Natural killer cell (primary cell): ENCODE results near the gene RPRD1B. TPM values are rescaled to one million over a fixed set of nuclear protein-coding genes. Genes with fewer than 3 reads are reported as not detected.

Source experiments
- ATAC-seq, 3 donors: fragments of 150-1000 bp in 2 of 3; fragments of 200-7000 bp in 1 of 3; cut with Tn5 transposase; 1 replicate in 1 of 3; 2 replicates in 2 of 3; pipeline ENCODE4 v1.10.0; 2021; ENCODE audit warnings: mild to moderate bottlenecking in 2 of 3, moderate library complexity in 2 of 3
- DNase-seq, 2 donors: peaks; one replicate each; pipeline versions ENCODE4 v3.0.0 to v3.0.0-alpha.2; 2013 to 2021; ENCODE audit warnings: mixed read lengths in 1 of 2
- H3K27ac ChIP-seq: one replicate; pipeline ENCODE4 v1.5.1; 2013; ENCODE audit warnings: mild to moderate bottlenecking, low read length
- H3K27me3 ChIP-seq: one replicate; pipeline ENCODE4 v1.6.1; 2013; ENCODE audit warnings: low read length; ENCODE audit not compliant: control insufficient read depth, insufficient read depth
- H3K36me3 ChIP-seq: one replicate; pipeline ENCODE4 v1.6.1; 2013; ENCODE audit warnings: low read length; ENCODE audit not compliant: control insufficient read depth, insufficient read depth
- H3K4me1 ChIP-seq: one replicate; pipeline ENCODE4 v1.6.1; 2013; ENCODE audit warnings: low read length; ENCODE audit not compliant: control insufficient read depth, insufficient read depth
- H3K4me3 ChIP-seq: one replicate; pipeline ENCODE4 v1.5.1; 2013; ENCODE audit warnings: low read length
- H3K9me3 ChIP-seq: one replicate; pipeline ENCODE4 v1.6.1; 2013; ENCODE audit warnings: low read length; ENCODE audit not compliant: control insufficient read depth, insufficient read depth
- H3K27ac Mint-ChIP-seq, 2 donors: one replicate each; pipeline ENCODE4 v1.8.0; 2022; ENCODE audit warnings: mild to moderate bottlenecking in 2 of 2, mixed read lengths in 2 of 2, moderate library complexity in 1 of 2
- H3K27me3 Mint-ChIP-seq, 2 donors: one replicate each; pipeline ENCODE4 v1.8.0; 2022; ENCODE audit warnings: low read depth in 2 of 2, mixed read lengths in 2 of 2
- H3K36me3 Mint-ChIP-seq: one replicate; pipeline ENCODE4 v1.8.0; 2022; ENCODE audit warnings: mixed read lengths
- H3K4me1 Mint-ChIP-seq, 2 donors: one replicate each; pipeline ENCODE4 v1.8.0; 2022; ENCODE audit warnings: mixed read lengths in 2 of 2
- H3K4me3 Mint-ChIP-seq: one replicate; pipeline ENCODE4 v1.8.0; 2022; ENCODE audit warnings: mild to moderate bottlenecking, moderate library complexity, mixed read lengths
- H3K9me3 Mint-ChIP-seq, 2 donors: one replicate each; pipeline ENCODE4 v1.8.0; 2022; ENCODE audit warnings: mixed read lengths in 2 of 2
- CTCF ChIP-seq: fragments of 200-600 bp; IDR thresholded peaks from one replicate; pipeline ENCODE4 v1.8.0; 2022; ENCODE audit warnings: antibody characterized with exemption
- WGBS: methylation state at CpG from one replicate; pipeline ENCODE4 v1.1.7; 2013; ENCODE audit warnings: missing lambda C conversion rate; ENCODE audit not compliant: insufficient coverage; 5-methylcytosine and 5-hydroxymethylcytosine counted together
- intact Hi-C: fragments of 100-400 bp; cut with micrococcal nuclease; formaldehyde crosslinking; loops from one replicate; pipeline ENCODE4 v1.14.2; 2022
- total RNA-seq, 4 donors: library from RNA; stranded (reverse); fragments of 120-200 nt in 1 of 4; gene quantifications; one replicate each; pipeline versions ENCODE4 v1.2.3 to v1.2.4, GENCODE V29; 2013 to 2022

The RPRD1B gene
- total RNA-seq, 3 donors from 2014 or later (not counting 1 experiment from before 2014, with no cell fraction given), result 75.8 to 87.3 (median 77.6) TPM

GRCh38 chr20:38011696-38012095, 21.9 kb upstream of the RPRD1B start:
- Mint-ChIP-seq H3K4me3 (no peak overlapping the region), H3K9me3 (no peaks in the 10 kb centered on the region), H3K36me3 (peaks cover 21% of the 10 kb centered on the region), H3K27ac (no peak overlapping the region), H3K27me3 (no peaks in the 10 kb centered on the region), H3K4me1 (peaks cover 7 to 9% of the 10 kb centered on the region in 2 donors)
- Histone ChIP-seq H3K27me3 (no peaks in the 10 kb centered on the region), H3K4me1 (no peaks in the 10 kb centered on the region), H3K4me3 (no peak overlapping the region), H3K9me3 (no peaks in the 10 kb centered on the region), H3K36me3 (peaks cover 47% of the 10 kb centered on the region), H3K27ac (no peak overlapping the region)
- WGBS, result over 99% methylated on average over 5 of the region's 5 CpGs
- TF ChIP-seq CTCF, result no peak
- DNase-seq (no peak), ATAC-seq (no peak)
- intact Hi-C loops, result no loop called here

- intact Hi-C loops, result no loop called here
- Mint-ChIP-seq H3K4me3 (no peak overlapping the region), H3K36me3 (peaks cover 27% of the 10 kb centered on the region), H3K27me3 (no peaks in the 10 kb centered on the region), H3K9me3 (no peaks in the 10 kb centered on the region), H3K27ac (no peak overlapping the region), H3K4me1 (peaks cover 6 to 14% of the 10 kb centered on the region in 2 donors)
- Histone ChIP-seq H3K27me3 (no peaks in the 10 kb centered on the region), H3K4me1 (no peaks in the 10 kb centered on the region), H3K9me3 (no peaks in the 10 kb centered on the region), H3K36me3 (peaks cover 51% of the 10 kb centered on the region), H3K4me3 (no peak overlapping the region), H3K27ac (no peak overlapping the region)
- ATAC-seq, result no peak
- no peak for DNase-seq
- over 99% methylated on average over 8 of the region's 8 CpGs for WGBS
- TF ChIP-seq CTCF, result no peak
Measured at GRCh38 chr20:38012332-38012731, 21.2 kb upstream of the RPRD1B start.

- peaks cover 59% of the 10 kb centered on the region for H3K36me3 ChIP-seq
- no peak for DNase-seq
- 93% methylated on average over 2 of the region's 2 CpGs for WGBS
- Mint-ChIP-seq H3K36me3 (peaks cover 39% of the 10 kb centered on the region), H3K4me3 (no peak overlapping the region), H3K4me1 (peaks cover 7 to 12% of the 10 kb centered on the region in 2 donors), H3K9me3 (peaks cover 3% of the 10 kb centered on the region in 2 donors), H3K27me3 (no peaks in the 10 kb centered on the region), H3K27ac (no peak overlapping the region)
- no peak for TF ChIP-seq CTCF
- no peak overlapping the region for H3K27ac ChIP-seq
- H3K27me3 ChIP-seq, result no peaks in the 10 kb centered on the region
- H3K9me3 ChIP-seq, result peaks cover 4% of the 10 kb centered on the region
- H3K4me3 ChIP-seq, result no peak overlapping the region
- ATAC-seq, result no peak
- intact Hi-C loops, result no loop called here
- H3K4me1 ChIP-seq, result no peaks in the 10 kb centered on the region
Measured at GRCh38 chr20:38013887-38014286, 19.7 kb upstream of the RPRD1B start.

GRCh38 chr20:38017959-38018358, 15.6 kb upstream of the RPRD1B start:
- H3K27me3 ChIP-seq, result no peaks in the 10 kb centered on the region
- no peak overlapping the region for H3K4me3 ChIP-seq
- Mint-ChIP-seq H3K9me3 (peaks cover 3% of the 10 kb centered on the region in 2 donors), H3K36me3 (peaks cover 28% of the 10 kb centered on the region), H3K27me3 (no peaks in the 10 kb centered on the region), H3K4me1 (peaks cover 20 to 37% of the 10 kb centered on the region in 2 donors), H3K4me3 (no peak overlapping the region), H3K27ac (no peak overlapping the region)
- peaks cover 4% of the 10 kb centered on the region for H3K9me3 ChIP-seq
- no peaks in the 10 kb centered on the region for H3K4me1 ChIP-seq
- 100% methylated on average over 1 of the region's 1 CpG for WGBS
- intact Hi-C loops, result no loop called here
- ATAC-seq, result no peak
- no peak for TF ChIP-seq CTCF
- peaks cover 32% of the 10 kb centered on the region for H3K36me3 ChIP-seq
- no peak for DNase-seq
- H3K27ac ChIP-seq, result no peak overlapping the region
